Neuronal stem cell (in vitro differentiated cells): ENCODE results near the gene AOAH.

Experiments used
- DNase-seq: peaks from one replicate; pipeline ENCODE4 v3.0.0-alpha.2; 2013; ENCODE audit warnings: low spot score
- H2AFZ ChIP-seq: one replicate; pipeline ENCODE4 v1.6.1; 2013; ENCODE audit warnings: mild to moderate bottlenecking, low read length, inconsistent platforms
- H2AK5ac ChIP-seq: 2 replicates; pipeline ENCODE4 v1.6.1; 2013; ENCODE audit warnings: low read depth, mild to moderate bottlenecking, inconsistent platforms, low read length, moderate library complexity, mixed read lengths
- H2BK120ac ChIP-seq: 2 replicates; pipeline ENCODE4 v1.6.1; 2013; ENCODE audit warnings: low read depth, mild to moderate bottlenecking, inconsistent platforms, low read length, moderate library complexity, mixed read lengths
- H2BK12ac ChIP-seq: one replicate; pipeline ENCODE4 v1.6.1; 2013; ENCODE audit warnings: low read length, inconsistent platforms
- H2BK15ac ChIP-seq: 2 replicates; pipeline ENCODE4 v1.6.1; 2013; ENCODE audit warnings: mild to moderate bottlenecking, low read length, inconsistent platforms, mixed read lengths
- H2BK5ac ChIP-seq: one replicate; pipeline ENCODE4 v1.6.1; 2013; ENCODE audit warnings: inconsistent platforms, mild to moderate bottlenecking, low read length, moderate library complexity
- H3K14ac ChIP-seq: one replicate; pipeline ENCODE4 v1.6.1; 2013; ENCODE audit warnings: low read length, inconsistent platforms
- H3K18ac ChIP-seq: 2 replicates; pipeline ENCODE4 v1.6.1; 2013; ENCODE audit warnings: low read length, inconsistent platforms
- H3K23ac ChIP-seq: 2 replicates; pipeline ENCODE4 v1.6.1; 2013; ENCODE audit warnings: low read depth, mild to moderate bottlenecking, mixed read lengths, low read length, inconsistent platforms; ENCODE audit not compliant: poor library complexity
- H3K27ac ChIP-seq: replicated peaks from 3 replicates; pipeline ENCODE4 v1.5.1; 2013; ENCODE audit warnings: low read length, inconsistent platforms
- H3K27me3 ChIP-seq, 3 experiments: 2 replicates each; pipeline ENCODE4 v1.6.1; 2013; ENCODE audit warnings: low read length in 3 of 3, mild to moderate bottlenecking in 2 of 3, inconsistent platforms in 1 of 3, low read depth in 1 of 3, mixed read lengths in 1 of 3, moderate library complexity in 1 of 3; ENCODE audit not compliant: control insufficient read depth in 3 of 3, insufficient read depth in 3 of 3
- H3K36me3 ChIP-seq, 2 donors: replicated peaks in 1 of 2; 2 replicates each; pipeline ENCODE4 v1.6.1; 2013; ENCODE audit warnings: low read length in 2 of 2; ENCODE audit not compliant: control insufficient read depth in 2 of 2, insufficient read depth in 2 of 2
- H3K4ac ChIP-seq: 2 replicates; pipeline ENCODE4 v1.6.1; 2013; ENCODE audit warnings: inconsistent platforms, mild to moderate bottlenecking, low read length, moderate library complexity
- H3K4me1 ChIP-seq, 2 donors: 1 replicate in 1 of 2; 2 replicates in 1 of 2; pipeline ENCODE4 v1.6.1; 2013; ENCODE audit warnings: low read length in 2 of 2, low read depth in 1 of 2; ENCODE audit not compliant: control insufficient read depth in 2 of 2, insufficient read depth in 1 of 2
- H3K4me2 ChIP-seq: one replicate; pipeline ENCODE4 v1.6.1; 2013; ENCODE audit warnings: mild to moderate bottlenecking, low read length, inconsistent platforms; ENCODE audit not compliant: insufficient read depth, poor library complexity, severe bottlenecking
- H3K4me3 ChIP-seq, 2 donors: 2 replicates each; pipeline ENCODE4 v1.5.1; 2013; ENCODE audit warnings: low read length in 2 of 2, mild to moderate bottlenecking in 2 of 2, inconsistent platforms in 1 of 2, moderate library complexity in 1 of 2
- H3K79me1 ChIP-seq: one replicate; pipeline ENCODE4 v1.6.1; 2013; ENCODE audit warnings: low read depth, mild to moderate bottlenecking, inconsistent platforms, low read length, moderate library complexity
- H3K9ac ChIP-seq: one replicate; pipeline ENCODE4 v1.6.1; 2013; ENCODE audit warnings: mild to moderate bottlenecking, low read depth, low read length, inconsistent platforms; ENCODE audit not compliant: poor library complexity
- H3K9me3 ChIP-seq, 2 donors: replicated peaks in 1 of 2; 2 replicates each; pipeline versions ENCODE3 to v1.6.1; 2013; ENCODE audit warnings: low read length in 2 of 2, mild to moderate bottlenecking in 2 of 2, inconsistent platforms in 1 of 2, low read depth in 1 of 2, mixed read lengths in 1 of 2, moderate library complexity in 1 of 2; ENCODE audit not compliant: control insufficient read depth in 2 of 2, insufficient read depth in 1 of 2
- H4K8ac ChIP-seq: one replicate; pipeline ENCODE4 v1.6.1; 2013; ENCODE audit warnings: low read depth, mild to moderate bottlenecking, inconsistent platforms, low read length, moderate library complexity
- H4K91ac ChIP-seq: one replicate; pipeline ENCODE4 v1.6.1; 2013; ENCODE audit warnings: low read length, low read depth, mild to moderate bottlenecking, inconsistent platforms; ENCODE audit not compliant: poor library complexity
- WGBS, 2 donors: extraction: QIAGEN DNeasy Blood & Tissue Kit; methylation state at CpG; one replicate each; pipeline ENCODE4 v1.1.7; 2013; ENCODE audit warnings: missing lambda C conversion rate in 2 of 2, mixed read lengths in 1 of 2; ENCODE audit not compliant: insufficient read length in 2 of 2, insufficient replicate concordance in 1 of 2; ENCODE audit errors: extremely low coverage in 2 of 2; 5-methylcytosine and 5-hydroxymethylcytosine counted together

Gene AOAH

DNA sequence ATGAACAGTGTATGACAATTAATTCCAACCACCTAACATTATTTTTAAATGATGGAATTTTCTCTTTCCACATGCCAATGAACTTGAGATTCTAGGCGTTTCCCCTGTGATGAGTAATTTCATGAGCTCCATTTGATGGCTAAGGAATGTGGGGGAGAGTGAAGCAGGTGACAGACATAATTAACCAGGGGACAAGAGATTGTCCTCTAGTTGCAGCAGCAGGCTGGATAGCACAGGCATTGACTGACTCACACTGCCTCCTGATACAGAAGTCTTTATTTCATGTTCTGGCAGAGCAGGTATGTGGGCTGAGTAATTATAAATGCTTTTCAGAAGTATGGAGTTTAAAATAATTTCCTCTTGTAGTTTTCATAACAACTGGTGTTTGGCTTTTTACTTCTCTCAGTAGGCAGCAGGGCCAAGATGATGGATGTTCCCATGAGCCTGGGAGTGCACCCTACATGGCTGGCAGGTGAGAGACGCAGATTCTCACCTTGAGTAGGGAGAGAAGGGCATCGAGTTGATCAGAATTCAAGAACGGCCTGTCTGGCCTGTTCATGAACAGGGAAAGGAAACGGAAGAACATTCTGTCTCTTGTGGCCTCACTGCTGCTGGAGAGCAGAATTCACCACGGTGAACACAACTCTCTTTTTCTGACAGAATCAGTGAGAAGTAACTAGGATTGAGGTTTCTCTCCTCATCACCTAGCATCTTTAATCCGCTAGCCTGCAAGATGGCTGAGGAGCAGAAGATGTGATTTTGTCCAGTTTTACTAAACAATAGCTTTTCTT, 118.8 kb downstream of the AOAH start:
- no peak overlapping the region for H3K4ac ChIP-seq
- no peak overlapping the region for H4K91ac ChIP-seq
- H3K36me3 ChIP-seq, result no peaks in the 10 kb centered on the region
- H2AK5ac ChIP-seq, result no peak overlapping the region
- H3K23ac ChIP-seq, result no peak overlapping the region
- H3K4me1 ChIP-seq, result peaks cover 20 to 28% of the 10 kb centered on the region in 2 donors
- no peak overlapping the region for H3K27ac ChIP-seq
- no CpG with 5 or more reads among the region's 7 CpGs for WGBS, 2 donors
- H3K27me3 ChIP-seq, result no peaks in the 10 kb centered on the region
- no peaks in the 10 kb centered on the region for H3K9me3 ChIP-seq
- no peak for DNase-seq
- H2BK5ac ChIP-seq, result no peak overlapping the region
- no peak overlapping the region for H3K4me3 ChIP-seq
- H2BK120ac ChIP-seq, result no peak overlapping the region
- no peak overlapping the region for H4K8ac ChIP-seq
- no peak overlapping the region for H3K9ac ChIP-seq
- H3K14ac ChIP-seq, result no peak overlapping the region
- no peak overlapping the region for H2AFZ ChIP-seq
- no peak overlapping the region for H2BK15ac ChIP-seq
- H3K4me2 ChIP-seq, result no peak overlapping the region
- H2BK12ac ChIP-seq, result no peak overlapping the region
- no peaks in the 10 kb centered on the region for H3K79me1 ChIP-seq
- no peak overlapping the region for H3K18ac ChIP-seq

DNA sequence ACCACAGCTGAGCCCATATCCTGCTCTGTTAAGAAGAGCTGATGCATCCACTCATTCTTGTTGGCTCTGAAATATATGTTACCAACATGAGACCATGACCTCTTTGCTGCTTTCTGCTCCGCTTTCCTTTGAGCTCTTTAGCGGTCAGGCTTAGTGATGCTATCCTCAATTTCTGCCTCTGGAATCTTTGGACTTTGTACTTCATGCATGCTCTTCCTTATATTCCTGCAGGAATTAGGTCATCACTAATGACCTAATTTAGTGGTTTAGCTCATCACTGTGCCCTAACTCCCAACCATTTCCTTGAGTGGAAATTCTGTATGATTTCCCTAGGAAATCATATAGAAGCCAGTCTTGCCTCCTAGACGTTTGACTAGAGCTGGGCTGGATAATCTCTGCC, 119.5 kb downstream of the AOAH start:
- Histone ChIP-seq H4K91ac (no peak overlapping the region), H3K4ac (no peak overlapping the region), H2BK15ac (no peak overlapping the region), H2BK120ac (no peak overlapping the region), H3K14ac (no peak overlapping the region), H3K27ac (no peak overlapping the region), H3K36me3 (no peaks in the 10 kb centered on the region), H3K18ac (no peak overlapping the region), H2BK5ac (no peak overlapping the region), H4K8ac (no peak overlapping the region), H3K4me1 (peaks cover 20 to 28% of the 10 kb centered on the region in 2 donors), H3K23ac (no peak overlapping the region), H3K79me1 (no peaks in the 10 kb centered on the region), H2AK5ac (no peak overlapping the region), H3K27me3 (no peaks in the 10 kb centered on the region), H2AFZ (no peak overlapping the region), H3K4me2 (no peak overlapping the region), H2BK12ac (no peak overlapping the region), H3K9me3 (no peaks in the 10 kb centered on the region), H3K9ac (no peak overlapping the region), H3K4me3 (no peak overlapping the region)
- WGBS, 2 donors, result no CpG with 5 or more reads among the region's 3 CpGs
- no peak for DNase-seq

DNA sequence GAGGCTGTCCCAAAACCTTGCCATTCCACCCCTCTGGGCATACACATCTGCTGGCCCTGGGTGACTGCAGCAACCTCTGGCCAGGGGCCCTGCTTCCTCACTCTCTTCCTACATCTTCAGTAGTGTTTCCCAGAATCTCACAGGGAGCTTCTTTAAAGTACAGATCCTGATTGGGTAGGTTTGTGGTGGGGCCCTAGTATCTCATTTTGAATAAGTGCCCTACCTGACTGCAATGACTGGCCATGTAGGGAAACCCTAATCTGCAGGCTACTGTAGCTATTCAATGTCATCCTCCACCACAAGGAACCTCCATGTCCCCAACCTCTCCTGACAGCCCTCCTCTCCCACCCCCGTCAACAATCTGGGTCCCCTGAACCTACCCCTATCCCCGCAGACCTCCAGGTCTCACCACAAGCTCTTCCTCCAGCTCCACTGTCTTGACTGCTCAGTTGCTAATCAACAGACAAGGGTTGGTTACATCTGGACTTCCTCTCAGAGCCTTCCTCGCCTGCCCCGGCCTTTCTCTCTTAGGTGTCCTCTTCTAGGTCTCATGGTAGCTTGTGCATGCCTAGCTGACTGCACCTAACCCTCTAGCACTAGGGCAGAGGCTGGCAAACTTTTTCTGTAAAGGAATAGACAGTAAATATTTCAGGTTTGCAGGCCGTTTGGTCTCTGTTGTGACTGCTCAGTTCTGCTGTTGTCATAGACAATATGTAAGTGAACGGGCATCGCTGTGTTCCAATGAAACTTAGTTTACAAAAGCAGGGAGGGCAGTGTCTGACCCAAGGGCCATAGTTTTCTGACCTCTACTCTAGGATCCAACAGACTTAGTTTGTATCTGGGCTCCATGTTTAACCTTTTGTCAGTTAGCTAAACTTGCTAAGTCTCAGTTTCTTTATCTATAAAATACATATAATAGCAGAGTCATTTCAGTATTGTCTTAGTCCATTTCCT, 121.1 kb downstream of the AOAH start:
- Histone ChIP-seq H3K18ac (peak overlapping the region; percentile 16), H2BK120ac (no peak overlapping the region)
- whole genome bisulfite sequencing, 2 donors, result no CpG with 5 or more reads among the region's 7 CpGs

DNA sequence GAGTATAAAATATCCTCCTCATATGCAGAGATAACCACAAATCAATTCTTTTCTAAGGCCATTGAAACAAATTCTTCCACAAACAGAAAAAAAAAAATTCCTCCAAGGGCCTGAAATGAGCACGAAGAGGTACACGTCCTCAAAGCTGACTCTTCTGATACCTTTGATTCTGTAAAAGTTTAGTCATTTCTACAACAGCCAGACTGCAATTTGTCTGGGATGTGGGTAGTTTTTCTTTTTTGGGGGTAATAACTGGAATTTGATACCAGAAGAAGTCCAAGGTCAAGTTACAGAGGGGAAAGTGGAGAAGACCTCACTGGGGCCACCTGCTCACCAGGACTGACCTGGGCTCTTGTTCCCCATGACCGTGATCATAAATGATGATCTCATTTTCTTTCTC, 121.8 kb downstream of the AOAH start:
- Histone ChIP-seq H2BK12ac (no peak overlapping the region), H3K14ac (no peak overlapping the region), H2BK15ac (no peak overlapping the region), H3K27ac (no peak overlapping the region), H2AFZ (no peak overlapping the region), H2BK5ac (no peak overlapping the region), H3K4me2 (no peak overlapping the region), H3K79me1 (no peaks in the 10 kb centered on the region), H4K8ac (no peak overlapping the region), H3K27me3 (no peaks in the 10 kb centered on the region), H3K9me3 (no peaks in the 10 kb centered on the region), H4K91ac (no peak overlapping the region), H3K23ac (no peak overlapping the region), H3K4ac (no peak overlapping the region), H3K4me3 (no peak overlapping the region), H3K18ac (no peak overlapping the region), H2AK5ac (no peak overlapping the region), H2BK120ac (no peak overlapping the region), H3K4me1 (peaks cover 17 to 18% of the 10 kb centered on the region in 2 donors), H3K9ac (no peak overlapping the region), H3K36me3 (no peaks in the 10 kb centered on the region)
- WGBS, 2 donors, result no CpG with 5 or more reads among the region's 3 CpGs
- DNase-seq, result no peak

More for the DNA sequence above, 121.1 kb downstream of the AOAH start:
- Histone ChIP-seq H3K4ac (no peak overlapping the region), H3K9me3 (no peaks in the 10 kb centered on the region), H2BK15ac (no peak overlapping the region), H4K8ac (no peak overlapping the region), H3K79me1 (no peaks in the 10 kb centered on the region), H4K91ac (no peak overlapping the region), H3K4me2 (no peak overlapping the region), H2AK5ac (no peak overlapping the region), H3K4me3 (no peak overlapping the region), H2AFZ (no peak overlapping the region), H2BK12ac (no peak overlapping the region), H3K23ac (no peak overlapping the region), H3K9ac (no peak overlapping the region), H3K27me3 (no peaks in the 10 kb centered on the region), H2BK5ac (no peak overlapping the region), H3K36me3 (no peaks in the 10 kb centered on the region), H3K4me1 (peaks cover 20 to 23% of the 10 kb centered on the region in 2 donors), H3K27ac (no peak overlapping the region), H3K14ac (no peak overlapping the region)
- no peak for DNase-seq
